SJSA1 (cell line): ENCODE results near the gene ADGRD1. TPM values are rescaled to one million over a fixed set of nuclear protein-coding genes. Genes with fewer than 3 reads are reported as not detected.

Experiments used
- DNase-seq, 2 experiments: peaks; one replicate each; pipeline ENCODE4 v3.0.0-alpha.2; 2015 to 2020; ENCODE audit warnings: low spot score in 2 of 2, low read depth in 1 of 2
- H3K27ac ChIP-seq: fragments of 250-450 bp; sonication (Bioruptor Pico); 2 replicates; pipeline ENCODE4 v1.5.1; 2020; ENCODE audit warnings: mild to moderate bottlenecking, moderate library complexity
- H3K27me3 ChIP-seq: fragments of 250-450 bp; sonication (Bioruptor Pico); replicated peaks from 2 replicates; pipeline ENCODE4 v1.5.1; 2020; ENCODE audit warnings: mild to moderate bottlenecking, moderate library complexity
- H3K36me3 ChIP-seq: fragments of 250-450 bp; sonication (Bioruptor Pico); 2 replicates; pipeline ENCODE4 v1.5.1; 2020; ENCODE audit warnings: mild to moderate bottlenecking
- H3K4me1 ChIP-seq: fragments of 250-450 bp; sonication (Bioruptor Pico); replicated peaks from 2 replicates; pipeline ENCODE4 v1.6.1; 2021; ENCODE audit warnings: mild to moderate bottlenecking
- H3K4me3 ChIP-seq: fragments of 250-450 bp; sonication (Bioruptor Pico); 2 replicates; pipeline ENCODE4 v1.5.1; 2020; ENCODE audit warnings: mild to moderate bottlenecking
- H3K9me3 ChIP-seq: fragments of 250-450 bp; sonication (Bioruptor Pico); replicated peaks from 2 replicates; pipeline ENCODE4 v1.5.1; 2020; ENCODE audit warnings: mild to moderate bottlenecking
- total RNA-seq: library from RNA; depleted of rRNA; stranded (reverse); fragments of >200 nt; shearing (Covaris generic); gene quantifications from 2 replicates; pipeline ENCODE4 v1.2.3, GENCODE V29; 2014

ADGRD1 gene
- total RNA-seq, 1 experiment from 2014 or later = 1.0 TPM

GRCh38 chr12:131005161-131006035, 51.7 kb downstream of the ADGRD1 start:
- Histone ChIP-seq H3K27me3 (no peaks in the 10 kb centered on the region), H3K4me1 (no peaks in the 10 kb centered on the region), H3K4me3 (no peak overlapping the region), H3K36me3 (no peaks in the 10 kb centered on the region), H3K27ac (no peak overlapping the region), H3K9me3 (no peaks in the 10 kb centered on the region)
- no peak for DNase-seq

- Histone ChIP-seq H3K36me3 (no peaks in the 10 kb centered on the region), H3K9me3 (no peaks in the 10 kb centered on the region), H3K4me3 (no peak overlapping the region), H3K27me3 (no peaks in the 10 kb centered on the region), H3K27ac (no peak overlapping the region), H3K4me1 (no peaks in the 10 kb centered on the region)
- DNase-seq = no peak
These were observed 52.5 kb downstream of the ADGRD1 start for GRCh38 chr12:131006036-131006735.

- Histone ChIP-seq H3K27ac (no peak overlapping the region), H3K36me3 (no peaks in the 10 kb centered on the region), H3K4me1 (no peaks in the 10 kb centered on the region), H3K9me3 (no peaks in the 10 kb centered on the region), H3K27me3 (no peaks in the 10 kb centered on the region), H3K4me3 (no peak overlapping the region)
- no peak for DNase-seq
These were observed 53.5 kb downstream of the ADGRD1 start for GRCh38 chr12:131007031-131007739.

- DNase-seq = no peak
- H3K4me3 ChIP-seq = no peak overlapping the region
- H3K27me3 ChIP-seq = no peaks in the 10 kb centered on the region
- H3K36me3 ChIP-seq = no peaks in the 10 kb centered on the region
- H3K4me1 ChIP-seq = no peaks in the 10 kb centered on the region
- no peaks in the 10 kb centered on the region for H3K9me3 ChIP-seq
- H3K27ac ChIP-seq = no peak overlapping the region
These were observed 54.0 kb downstream of the ADGRD1 start for GRCh38 chr12:131007740-131008117.

- Histone ChIP-seq H3K4me1 (no peaks in the 10 kb centered on the region), H3K9me3 (no peaks in the 10 kb centered on the region), H3K27ac (no peak overlapping the region), H3K27me3 (no peaks in the 10 kb centered on the region), H3K36me3 (no peaks in the 10 kb centered on the region), H3K4me3 (no peak overlapping the region)
- no peak for DNase-seq
These were observed 54.6 kb downstream of the ADGRD1 start for GRCh38 chr12:131008131-131008912.

- no peak overlapping the region for H3K27ac ChIP-seq
- DNase-seq = no peak
- no peaks in the 10 kb centered on the region for H3K36me3 ChIP-seq
- H3K27me3 ChIP-seq = no peaks in the 10 kb centered on the region
- no peaks in the 10 kb centered on the region for H3K9me3 ChIP-seq
- no peak overlapping the region for H3K4me3 ChIP-seq
- no peaks in the 10 kb centered on the region for H3K4me1 ChIP-seq
These were observed 55.2 kb downstream of the ADGRD1 start for GRCh38 chr12:131008913-131009270.

GRCh38 chr12:131009595-131010395, 56.1 kb downstream of the ADGRD1 start:
- DNase-seq = no peak
- Histone ChIP-seq H3K4me3 (no peak overlapping the region), H3K9me3 (no peaks in the 10 kb centered on the region), H3K27ac (no peak overlapping the region), H3K27me3 (no peaks in the 10 kb centered on the region), H3K4me1 (no peaks in the 10 kb centered on the region), H3K36me3 (no peaks in the 10 kb centered on the region)

GRCh38 chr12:131010396-131011131, 56.9 kb downstream of the ADGRD1 start:
- no peaks in the 10 kb centered on the region for H3K9me3 ChIP-seq
- H3K27me3 ChIP-seq = no peaks in the 10 kb centered on the region
- H3K36me3 ChIP-seq = no peaks in the 10 kb centered on the region
- H3K27ac ChIP-seq = no peak overlapping the region
- no peak overlapping the region for H3K4me3 ChIP-seq
- no peaks in the 10 kb centered on the region for H3K4me1 ChIP-seq
- DNase-seq = no peak

- Histone ChIP-seq H3K9me3 (no peaks in the 10 kb centered on the region), H3K4me1 (no peaks in the 10 kb centered on the region), H3K4me3 (no peak overlapping the region), H3K27ac (no peak overlapping the region), H3K27me3 (no peaks in the 10 kb centered on the region), H3K36me3 (no peaks in the 10 kb centered on the region)
- no peak for DNase-seq
These were observed 57.7 kb downstream of the ADGRD1 start for GRCh38 chr12:131011165-131012079.

GRCh38 chr12:131012279-131013069, 58.8 kb downstream of the ADGRD1 start:
- Histone ChIP-seq H3K4me3 (no peak overlapping the region), H3K4me1 (no peaks in the 10 kb centered on the region), H3K36me3 (no peaks in the 10 kb centered on the region), H3K27ac (no peak overlapping the region), H3K27me3 (no peaks in the 10 kb centered on the region), H3K9me3 (no peaks in the 10 kb centered on the region)
- no peak for DNase-seq

- Histone ChIP-seq H3K36me3 (no peaks in the 10 kb centered on the region), H3K9me3 (no peaks in the 10 kb centered on the region), H3K4me1 (no peaks in the 10 kb centered on the region), H3K27ac (no peak overlapping the region), H3K4me3 (no peak overlapping the region), H3K27me3 (no peaks in the 10 kb centered on the region)
- DNase-seq = no peak
These were observed 59.4 kb downstream of the ADGRD1 start for GRCh38 chr12:131013118-131013517.
